Caki2 (cell line): Measurements from ENCODE around the gene NUS1. TPM values are rescaled to one million over a fixed set of nuclear protein-coding genes. Genes with fewer than 3 reads are reported as not detected.
"Not testable (repeated sequence)": the region's sequence is repeated elsewhere in the genome, so short reads cannot be mapped to it uniquely, and the experiment has no call there.

Experiments used
- DNase-seq: peaks from one replicate; pipeline ENCODE4 v3.0.0-alpha.2; 2015; ENCODE audit warnings: low read depth
- in situ Hi-C: cut with HindIII; loops from 2 replicates; pipeline ENCODE4 v1.10.0; 2016; ENCODE audit warnings: low sequenced_read_pairs, low pct_unique_long_range_greater_than_20kb, mixed read lengths
- total RNA-seq: library from RNA; depleted of rRNA; stranded (reverse); fragments of >200 nt; shearing (Covaris generic); gene quantifications from 2 replicates; pipeline ENCODE4 v1.2.3, GENCODE V29; 2014; ENCODE audit warnings: low replicate concordance; rRNA removed

NUS1 gene
- 21.0 and 23.6 TPM in 2 replicates for total RNA-seq

- DNase-seq: peak; percentile 92
- in situ Hi-C loops: no loop called here
Observed at GRCh38 chr6:117674991-117675657, at the start of gene NUS1. Gene NUS1, plus strand, starts transcription at chr6:117675469. Its CDS starts 202 bp downstream, at chr6:117675671.

GRCh38 chr6:117627533-117627932 is 47.7 kb upstream of the NUS1 start:
- DNase-seq: no peak
- in situ Hi-C loops: no loop called here

GRCh38 chr6:117629119-117629660 is 46.1 kb upstream of the NUS1 start:
- DNase-seq: no peak
- in situ Hi-C loops: no loop called here

- in situ Hi-C loops: no loop called here
- DNase-seq: no peak
Observed at GRCh38 chr6:117637770-117638169, 37.5 kb upstream of the NUS1 start.

- DNase-seq: no peak
- in situ Hi-C loops: no loop called here
Observed at GRCh38 chr6:117642976-117643375, 32.3 kb upstream of the NUS1 start.

- in situ Hi-C loops, DNase-seq: not testable (repeated sequence)
Observed at GRCh38 chr6:117651984-117652383, 23.3 kb upstream of the NUS1 start.

- in situ Hi-C loops: no loop called here
- DNase-seq: no peak
Observed at GRCh38 chr6:117653949-117654348, 21.3 kb upstream of the NUS1 start.

GRCh38 chr6:117655380-117655779 is 19.9 kb upstream of the NUS1 start:
- no peak for DNase-seq
- in situ Hi-C loops: no loop called here

GRCh38 chr6:117666881-117667280 is 8.4 kb upstream of the NUS1 start:
- in situ Hi-C loops: no loop called here
- DNase-seq: no peak

GRCh38 chr6:117668736-117669135 is 6.5 kb upstream of the NUS1 start:
- no peak for DNase-seq
- in situ Hi-C loops: no loop called here

- in situ Hi-C loops: no loop called here
- no peak for DNase-seq
Observed at GRCh38 chr6:117674503-117674902, 766 bp upstream of the NUS1 start.

GRCh38 chr6:117675658-117676301 is 511 bp downstream of the NUS1 start:
- peak; percentile 23 for DNase-seq
- in situ Hi-C loops: not testable (repeated sequence)

- in situ Hi-C loops: no loop called here
Observed at GRCh38 chr6:117676577-117677218, 1.4 kb downstream of the NUS1 start.

GRCh38 chr6:117677553-117678141 is 2.4 kb downstream of the NUS1 start:
- no peak for DNase-seq
- in situ Hi-C loops: no loop called here

More at GRCh38 chr6:117676577-117677218, 1.4 kb downstream of the NUS1 start:
- DNase-seq: peak; percentile 6

- no peak for DNase-seq
- in situ Hi-C loops: no loop called here
Observed at GRCh38 chr6:117681162-117681741, 6.0 kb downstream of the NUS1 start.

GRCh38 chr6:117684749-117685148 is 9.5 kb downstream of the NUS1 start:
- no peak for DNase-seq
- in situ Hi-C loops: no loop called here

GRCh38 chr6:117685359-117685758 is 10.1 kb downstream of the NUS1 start:
- DNase-seq: no peak
- in situ Hi-C loops: no loop called here

- no peak for DNase-seq
- in situ Hi-C loops: no loop called here
Observed at GRCh38 chr6:117687021-117687648, 11.9 kb downstream of the NUS1 start.
